ENCODE data around the gene NIPA2. TPM values are rescaled to one million over a fixed set of nuclear protein-coding genes. Genes with fewer than 3 reads are reported as not detected.
A peak's percentile ranks its signal among the peaks of the same experiment; 100 is the strongest.
"Not testable (repeated sequence)": the region's sequence is repeated elsewhere in the genome, so short reads cannot be mapped to it uniquely, and the experiment has no call there.

The NIPA2 gene
- total RNA-seq, 4 donors from 2014 or later = 14.7 to 78.6 (median 50.4) TPM

- in situ Hi-C loops (cut with MboI; ENCODE audit: low pct_ligation_motif_present in 1 of 4, low pct_unique_long_range_greater_than_20kb in 1 of 4, low sequenced_read_pairs in 3 of 4) (no loop called here), intact Hi-C loops (cut with DNase I; ENCODE audit: low total_unique reads) (no loop called here)
- Histone ChIP-seq H3K27me3 (no peaks in the 10 kb centered on the region), H3K27ac (peak overlapping the region in 1 of 4 donors; percentile 10), H3K36me3 (no peaks in the 10 kb centered on the region), H3K4me1 (no peaks in the 10 kb centered on the region), H3K4me3 (no peak overlapping the region), H3K9me3 (no peaks in the 10 kb centered on the region)
- TF ChIP-seq POLR2A (IDR thresholded peaks at IDR 0.05) = no peak
- no peak for TF ChIP-seq POLR2AphosphoS5 (IDR thresholded peaks at IDR 0.05)
- no peak for TF ChIP-seq CTCF (IDR thresholded peaks at IDR 0.05)
- TF ChIP-seq EP300 (IDR thresholded peaks at IDR 0.05; ENCODE audit: low read depth) = no peak
- DNase-seq = no peak
These were observed 42.4 kb upstream of the NIPA2 start for GRCh38 chr15:22796079-22796478.

GRCh38 chr15:22799902-22800301 is 38.6 kb upstream of the NIPA2 start:
- Histone ChIP-seq H3K4me3 (no peak overlapping the region), H3K27me3 (no peaks in the 10 kb centered on the region), H3K36me3 (no peaks in the 10 kb centered on the region), H3K4me1 (no peaks in the 10 kb centered on the region), H3K27ac (no peak overlapping the region), H3K9me3 (no peaks in the 10 kb centered on the region)
- in situ Hi-C loops (cut with MboI; ENCODE audit: low pct_ligation_motif_present in 1 of 4, low pct_unique_long_range_greater_than_20kb in 1 of 4, low sequenced_read_pairs in 3 of 4) = loop anchor here in 1 of 4 donors (25.0 kb wide), 1 partner anchor 112 kb away; no protein-coding TSS in a partner anchor
- no peak for TF ChIP-seq POLR2AphosphoS5 (IDR thresholded peaks at IDR 0.05)
- no peak for TF ChIP-seq POLR2A (IDR thresholded peaks at IDR 0.05)
- TF ChIP-seq EP300 (IDR thresholded peaks at IDR 0.05; ENCODE audit: low read depth) = no peak
- TF ChIP-seq CTCF (IDR thresholded peaks at IDR 0.05) = no peak
- 78 to 91% methylated on average over 1 to 2 of the region's 2 CpGs for WGBS, 2 donors (ENCODE audit: low coverage in 1 of 2)
- intact Hi-C loops (cut with DNase I; ENCODE audit: low total_unique reads) = no loop called here
- DNase-seq = no peak

GRCh38 chr15:22803006-22803405 is 35.5 kb upstream of the NIPA2 start:
- intact Hi-C loops (cut with DNase I; ENCODE audit: low total_unique reads); H3K27ac ChIP-seq; H3K36me3 ChIP-seq; H3K4me1 ChIP-seq; H3K4me3 ChIP-seq; H3K9me3 ChIP-seq; DNase-seq; H3K27me3 ChIP-seq: not testable (repeated sequence)
- 73 to 91% methylated on average over 4 to 10 of the region's 10 CpGs for WGBS, 2 donors (ENCODE audit: low coverage in 1 of 2)
- in situ Hi-C loops (cut with MboI; ENCODE audit: low pct_ligation_motif_present in 1 of 4, low pct_unique_long_range_greater_than_20kb in 1 of 4, low sequenced_read_pairs in 3 of 4) = loop anchor here in 1 of 4 donors (25.0 kb wide), 1 partner anchor 109 kb away; no protein-coding TSS in a partner anchor

- intact Hi-C loops (cut with DNase I; ENCODE audit: low total_unique reads) = no loop called here
These were observed 32.3 kb upstream of the NIPA2 start for GRCh38 chr15:22806156-22806555.

More at GRCh38 chr15:22806156-22806555, 32.3 kb upstream of the NIPA2 start:
- 91% methylated on average over 11 of the region's 11 CpGs; no CpG with 5 or more reads in 1 of the 2 donors for WGBS, 2 donors (ENCODE audit: low coverage in 1 of 2)
- Histone ChIP-seq H3K9me3 (no peaks in the 10 kb centered on the region), H3K27ac (no peak overlapping the region), H3K36me3 (no peaks in the 10 kb centered on the region), H3K27me3 (no peaks in the 10 kb centered on the region), H3K4me1 (peaks cover 0 to 11% (median 1%) of the 10 kb centered on the region in 4 donors), H3K4me3 (no peak overlapping the region)
- TF ChIP-seq CTCF (IDR thresholded peaks at IDR 0.05) (no peak), POLR2A (IDR thresholded peaks at IDR 0.05) (no peak), EP300 (IDR thresholded peaks at IDR 0.05; ENCODE audit: low read depth) (no peak), POLR2AphosphoS5 (IDR thresholded peaks at IDR 0.05) (no peak)
- in situ Hi-C loops (cut with MboI; ENCODE audit: low pct_ligation_motif_present in 1 of 4, low pct_unique_long_range_greater_than_20kb in 1 of 4, low sequenced_read_pairs in 3 of 4) = loop anchor here in 1 of 4 donors (25.0 kb wide), 1 partner anchor 106 kb away; no protein-coding TSS in a partner anchor
- no peak for DNase-seq

Measured in transverse colon (tissue), 4 donors.